DMS53 treated with DMSO at 0.1 percent for 48 hours (cell line): Measurements from ENCODE around the gene APOL5.
"Not testable (repeated sequence)": the region's sequence is repeated elsewhere in the genome, so short reads cannot be mapped to it uniquely, and the experiment has no call there.

Experiments
- DNase-seq: peaks from one replicate; lab custom pipeline; 2025; ENCODE audit not compliant: unreplicated experiment; lab: John Stamatoyannopoulos, UW

APOL5 gene

GRCh38 chr22:35708917-35709316 lies 8.8 kb upstream of the APOL5 start:
- no peak for DNase-seq

GRCh38 chr22:35711336-35711735 lies 6.3 kb upstream of the APOL5 start:
- DNase-seq: no peak

GRCh38 chr22:35712672-35713071 lies 5.0 kb upstream of the APOL5 start:
- no peak for DNase-seq

- no peak for DNase-seq
Measured at GRCh38 chr22:35719212-35719875, 1.7 kb downstream of the APOL5 start.

GRCh38 chr22:35721960-35722359 lies 4.3 kb downstream of the APOL5 start:
- no peak for DNase-seq

GRCh38 chr22:35725521-35725920 lies 7.8 kb downstream of the APOL5 start:
- no peak for DNase-seq

- no peak for DNase-seq
Measured at GRCh38 chr22:35726398-35726797, 8.7 kb downstream of the APOL5 start.

- no peak for DNase-seq
Measured at GRCh38 chr22:35726933-35727332, 9.3 kb downstream of the APOL5 start.

GRCh38 chr22:35727436-35727835 lies 9.8 kb downstream of the APOL5 start:
- DNase-seq: peak; percentile 0

GRCh38 chr22:35728639-35729308 lies 11.1 kb downstream of the APOL5 start:
- peak; percentile 49 for DNase-seq

GRCh38 chr22:35729309-35729698 lies 11.6 kb downstream of the APOL5 start:
- DNase-seq: no peak

- DNase-seq: no peak
Measured at GRCh38 chr22:35731321-35731720, 13.6 kb downstream of the APOL5 start.

- DNase-seq: no peak
Measured at GRCh38 chr22:35732116-35732515, 14.4 kb downstream of the APOL5 start.

GRCh38 chr22:35733036-35733435 lies 15.4 kb downstream of the APOL5 start:
- DNase-seq: no peak

GRCh38 chr22:35733791-35734516 lies 16.3 kb downstream of the APOL5 start:
- no peak for DNase-seq

GRCh38 chr22:35734517-35734827 lies 16.8 kb downstream of the APOL5 start:
- DNase-seq: no peak

- no peak for DNase-seq
Measured at GRCh38 chr22:35735542-35735941, 17.9 kb downstream of the APOL5 start.

GRCh38 chr22:35736166-35736565 lies 18.5 kb downstream of the APOL5 start:
- DNase-seq: no peak

- DNase-seq: no peak
Measured at GRCh38 chr22:35736701-35737100, 19.0 kb downstream of the APOL5 start.

GRCh38 chr22:35737886-35738285 lies 20.2 kb downstream of the APOL5 start:
- not testable (repeated sequence) for DNase-seq

GRCh38 chr22:35739076-35739930 lies 21.6 kb downstream of the APOL5 start:
- DNase-seq: no peak
